NCI-H526 treated with DMSO at 0.1 percent for 48 hours (cell line): ENCODE data around the gene PAPPA.

Source experiments
- DNase-seq: peaks from one replicate; lab custom pipeline; 2025; lab: John Stamatoyannopoulos, UW

The PAPPA gene

DNA sequence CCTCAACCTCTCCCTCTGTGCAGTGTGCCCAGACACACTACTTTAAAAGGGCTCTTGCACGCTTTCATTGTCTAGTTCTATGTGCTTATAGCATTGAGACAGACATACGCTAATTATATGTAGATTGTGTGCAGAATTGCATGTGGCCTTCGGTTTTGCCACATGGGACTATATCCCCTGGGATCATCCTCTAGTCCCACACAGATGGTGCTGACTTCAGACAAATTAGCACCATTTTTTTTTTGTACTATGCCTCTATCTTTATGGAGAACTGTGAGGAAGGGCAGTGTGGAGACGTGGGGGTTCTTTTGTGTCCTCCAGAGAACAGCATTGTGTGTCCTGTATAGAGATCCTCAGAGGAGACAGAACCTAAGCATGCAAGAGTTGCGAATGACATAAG, 29.3 kb downstream of the PAPPA start:
- DNase-seq: no peak

DNA sequence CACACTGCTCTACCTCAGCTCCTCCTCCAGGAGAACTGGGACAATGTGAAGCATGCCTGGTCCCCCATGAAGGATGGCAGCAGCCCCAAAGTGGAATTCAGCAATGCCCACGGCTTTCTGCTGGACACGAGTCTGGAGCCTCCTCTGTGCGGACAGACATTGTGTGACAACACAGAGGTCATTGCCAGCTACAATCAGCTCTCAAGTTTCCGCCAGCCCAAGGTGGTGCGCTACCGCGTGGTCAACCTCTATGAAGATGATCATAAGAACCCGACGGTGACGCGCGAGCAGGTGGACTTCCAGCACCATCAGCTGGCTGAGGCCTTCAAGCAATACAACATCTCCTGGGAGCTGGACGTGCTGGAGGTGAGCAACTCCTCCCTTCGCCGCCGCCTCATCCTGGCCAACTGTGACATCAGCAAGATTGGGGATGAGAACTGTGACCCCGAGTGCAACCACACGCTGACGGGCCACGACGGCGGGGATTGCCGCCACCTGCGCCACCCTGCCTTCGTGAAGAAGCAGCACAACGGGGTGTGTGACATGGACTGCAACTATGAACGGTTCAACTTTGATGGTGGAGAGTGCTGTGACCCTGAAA, 34.1 kb downstream of the PAPPA start:
- no peak for DNase-seq

DNA sequence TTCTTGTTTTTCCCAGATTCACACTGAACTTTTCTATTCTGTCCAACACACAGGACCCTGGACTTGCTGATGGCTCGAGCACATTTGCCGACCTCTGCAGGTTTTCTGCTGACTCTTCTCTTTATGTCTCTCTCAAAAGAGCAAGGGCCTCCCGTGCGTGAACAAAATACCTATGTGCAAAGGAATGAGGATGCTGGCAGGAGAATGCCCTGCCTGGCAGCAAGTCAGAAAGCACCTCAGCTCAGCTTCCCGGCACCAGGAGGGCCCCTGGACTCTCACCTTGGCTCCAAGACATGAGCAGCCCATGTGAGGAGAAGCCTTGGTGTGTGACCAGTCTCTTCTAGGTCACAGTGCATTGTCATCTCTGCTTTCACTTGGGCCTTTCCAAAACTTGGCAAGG, 36.1 kb downstream of the PAPPA start:
- DNase-seq: no peak

DNA sequence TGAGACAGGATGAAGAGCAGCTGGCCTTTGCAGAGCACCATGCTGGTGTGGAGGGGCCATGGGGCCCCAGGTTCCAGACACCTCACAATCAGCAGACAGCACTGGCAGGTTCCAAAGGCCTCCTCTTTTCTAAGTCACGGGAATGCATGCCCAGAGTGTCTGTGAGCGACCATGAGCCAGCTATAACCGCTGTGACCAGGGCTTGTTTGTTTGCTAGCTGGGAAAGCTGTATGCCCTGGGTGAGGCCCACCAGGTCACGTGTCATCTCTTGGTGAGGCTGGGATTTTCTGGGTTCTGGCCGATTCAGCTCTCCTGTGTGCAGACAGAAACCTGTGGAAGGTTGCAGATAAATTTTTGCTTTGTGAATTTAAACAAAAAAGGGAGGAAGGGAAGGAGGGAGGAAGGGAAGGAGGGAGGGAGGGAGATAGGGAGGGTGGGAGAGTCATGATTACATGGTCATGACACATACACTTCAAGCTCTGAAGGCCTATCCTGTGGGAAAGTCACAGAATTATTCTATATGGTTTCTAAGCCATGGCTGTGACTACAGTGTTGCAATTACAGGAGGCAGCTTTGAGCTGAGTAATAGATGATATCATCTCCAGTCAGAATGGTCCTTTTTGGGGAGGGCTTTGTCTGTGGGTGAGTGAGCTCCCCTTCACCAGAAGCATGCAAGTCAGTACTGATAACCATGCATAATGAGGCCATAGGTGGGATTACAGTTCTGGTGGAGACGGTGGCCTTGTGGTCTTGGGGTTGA, 37.2 kb downstream of the PAPPA start:
- no peak for DNase-seq

DNA sequence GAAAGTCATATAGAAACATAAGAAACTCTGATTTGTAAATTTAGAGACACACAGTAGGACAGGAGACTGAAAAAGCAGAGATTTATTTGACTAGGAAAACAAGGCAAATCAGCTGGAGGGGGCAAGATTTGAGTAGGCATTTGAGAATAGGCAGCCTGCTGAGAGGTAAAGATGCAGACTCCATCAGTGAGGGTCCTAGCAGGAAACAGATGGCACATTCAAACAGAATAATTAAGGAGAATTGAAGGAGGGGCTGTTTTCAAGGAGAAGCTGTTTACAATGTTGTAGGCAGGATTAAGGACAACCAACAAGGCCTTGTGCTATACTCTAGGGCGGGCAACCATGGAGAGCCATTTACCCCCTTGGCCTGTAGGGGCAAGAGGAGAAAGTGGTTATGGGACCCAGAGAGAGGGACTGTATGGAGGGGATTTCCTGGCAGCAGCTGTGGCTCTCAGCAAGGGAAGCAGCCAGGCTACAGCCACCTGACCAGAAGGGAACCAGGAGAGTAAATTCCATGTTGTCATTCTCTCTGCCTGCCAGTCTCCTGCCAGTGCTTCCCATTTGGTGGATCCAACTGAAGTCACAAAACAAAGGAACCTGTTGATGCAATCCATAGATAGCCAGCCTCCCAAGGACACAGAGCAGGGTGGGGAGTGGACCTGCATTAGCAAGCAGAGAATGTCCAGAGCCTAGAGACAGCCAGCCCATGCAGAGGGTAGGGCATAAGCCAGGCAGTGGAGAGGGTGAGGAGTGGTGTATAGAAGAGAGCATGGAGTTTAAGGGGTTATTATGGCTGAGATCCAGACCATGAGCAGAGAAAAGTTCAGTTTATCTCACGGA, 38.2 kb downstream of the PAPPA start:
- no peak for DNase-seq

DNA sequence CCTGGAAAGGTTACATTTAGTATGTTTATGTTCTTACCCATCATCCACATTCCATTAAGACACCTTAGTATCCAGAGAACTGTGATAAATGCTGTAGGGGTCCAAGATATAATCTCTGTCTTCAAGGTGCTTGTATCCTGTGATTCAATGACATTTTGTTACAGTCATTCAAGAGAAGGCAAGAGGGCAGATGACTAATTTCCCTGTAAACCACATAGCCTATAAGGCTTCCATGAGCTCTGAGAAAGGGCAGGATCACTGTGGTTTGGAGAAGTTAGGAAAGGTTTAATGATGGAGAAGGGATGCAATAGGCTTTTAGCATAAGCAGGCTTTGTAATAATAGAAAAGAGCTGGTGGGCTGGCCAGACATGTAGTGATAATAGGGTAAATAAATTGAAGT, 40.0 kb downstream of the PAPPA start:
- DNase-seq: no peak

DNA sequence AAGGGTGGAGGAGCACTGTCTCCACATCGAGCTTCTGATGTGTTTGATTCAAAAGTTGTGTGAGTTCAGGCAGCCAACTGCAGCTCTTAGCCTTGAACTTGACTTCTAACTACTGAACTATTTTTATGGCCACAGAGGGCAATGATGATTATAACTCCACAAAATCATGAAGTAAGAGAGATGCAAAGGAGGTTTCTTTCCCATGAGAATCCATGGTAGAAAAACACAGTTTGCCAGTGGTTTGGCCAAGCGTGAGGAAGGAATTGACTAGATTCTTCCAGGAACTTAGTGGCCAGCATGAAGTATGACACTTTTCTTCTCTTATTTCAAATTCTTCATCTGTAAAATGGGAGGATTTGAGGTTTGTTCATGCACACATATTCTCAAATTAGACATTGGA, 43.2 kb downstream of the PAPPA start:
- no peak for DNase-seq

DNA sequence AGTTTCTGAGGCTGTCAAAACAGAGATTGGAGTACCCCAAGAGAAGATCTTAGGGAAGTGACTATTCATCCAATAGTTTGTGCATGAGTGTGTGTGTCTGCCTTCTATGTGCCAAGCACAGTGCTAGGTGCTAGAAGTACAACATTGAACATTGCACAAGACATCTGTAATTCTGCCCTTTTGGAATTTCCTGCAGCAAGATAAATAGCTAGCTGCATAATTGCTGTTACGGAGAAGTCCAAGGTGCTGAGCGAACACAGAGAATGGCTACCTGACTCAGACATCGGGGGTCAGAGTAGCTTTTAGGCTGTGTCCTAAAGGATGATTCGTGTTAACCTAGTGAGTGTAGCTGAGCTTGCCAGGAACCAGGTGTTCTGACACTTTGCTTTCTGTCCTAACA, 44.8 kb downstream of the PAPPA start:
- no peak for DNase-seq

DNA sequence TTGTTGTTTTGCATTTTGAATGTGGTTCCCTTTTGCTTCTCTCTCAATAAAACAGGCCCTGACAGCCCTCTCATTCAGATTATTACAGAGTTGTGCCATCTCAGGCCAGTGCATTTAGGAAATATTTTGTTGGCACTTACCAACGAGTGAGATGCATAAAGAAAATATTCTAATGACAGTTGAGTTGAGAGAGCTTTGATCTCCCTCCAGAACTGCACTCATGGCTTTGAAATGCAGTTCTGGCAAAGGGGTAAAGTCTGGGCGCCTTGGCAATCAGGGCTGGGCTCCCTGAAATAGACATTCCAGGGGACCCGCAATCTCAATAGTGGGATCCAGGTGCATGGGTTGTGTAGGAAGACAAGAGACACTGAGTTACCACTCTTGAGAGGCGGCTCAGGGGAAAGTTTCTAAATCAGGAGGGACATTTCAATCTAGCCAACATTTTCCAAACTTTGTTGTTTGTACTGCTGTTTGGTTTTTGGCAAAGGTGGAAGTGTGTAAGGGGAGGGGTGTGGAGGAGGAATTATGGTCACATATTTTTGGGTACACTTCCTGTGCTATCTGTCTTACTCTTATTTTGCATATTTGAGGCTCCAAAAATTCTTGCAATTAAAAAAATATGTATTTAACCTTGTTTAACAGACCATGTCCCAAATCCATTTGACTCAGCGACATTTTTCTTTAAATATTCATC, 48.8 kb downstream of the PAPPA start:
- no peak for DNase-seq

DNA sequence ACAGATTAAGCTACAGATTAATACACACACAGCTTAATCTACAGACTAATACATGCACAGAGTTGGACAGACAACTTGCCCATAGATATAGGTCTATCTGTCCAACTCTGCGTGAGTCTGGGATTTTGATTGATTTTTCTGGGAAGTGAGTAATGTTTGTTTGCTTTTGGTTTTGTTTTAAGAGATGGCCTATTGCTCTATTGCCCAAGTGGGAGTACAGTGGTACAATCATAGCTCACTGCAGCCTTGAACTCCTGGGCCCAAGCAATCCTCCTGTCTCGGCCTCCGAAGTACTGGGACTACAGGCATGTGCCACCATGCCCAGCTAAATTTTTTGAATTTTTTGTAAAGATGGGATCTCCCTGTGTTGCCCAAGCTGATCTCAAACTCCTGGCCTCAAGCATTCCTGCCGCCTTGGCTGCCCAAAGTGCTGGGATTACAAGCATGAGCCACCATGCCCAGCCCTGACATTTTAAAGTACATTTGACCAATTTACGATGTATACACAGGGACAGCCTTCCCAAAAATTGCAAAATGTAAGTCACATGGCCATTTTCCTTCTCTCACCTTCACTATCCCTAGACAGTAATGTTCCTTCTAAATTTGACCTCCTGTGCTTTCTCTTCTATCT, 50.8 kb downstream of the PAPPA start:
- DNase-seq: no peak

DNA sequence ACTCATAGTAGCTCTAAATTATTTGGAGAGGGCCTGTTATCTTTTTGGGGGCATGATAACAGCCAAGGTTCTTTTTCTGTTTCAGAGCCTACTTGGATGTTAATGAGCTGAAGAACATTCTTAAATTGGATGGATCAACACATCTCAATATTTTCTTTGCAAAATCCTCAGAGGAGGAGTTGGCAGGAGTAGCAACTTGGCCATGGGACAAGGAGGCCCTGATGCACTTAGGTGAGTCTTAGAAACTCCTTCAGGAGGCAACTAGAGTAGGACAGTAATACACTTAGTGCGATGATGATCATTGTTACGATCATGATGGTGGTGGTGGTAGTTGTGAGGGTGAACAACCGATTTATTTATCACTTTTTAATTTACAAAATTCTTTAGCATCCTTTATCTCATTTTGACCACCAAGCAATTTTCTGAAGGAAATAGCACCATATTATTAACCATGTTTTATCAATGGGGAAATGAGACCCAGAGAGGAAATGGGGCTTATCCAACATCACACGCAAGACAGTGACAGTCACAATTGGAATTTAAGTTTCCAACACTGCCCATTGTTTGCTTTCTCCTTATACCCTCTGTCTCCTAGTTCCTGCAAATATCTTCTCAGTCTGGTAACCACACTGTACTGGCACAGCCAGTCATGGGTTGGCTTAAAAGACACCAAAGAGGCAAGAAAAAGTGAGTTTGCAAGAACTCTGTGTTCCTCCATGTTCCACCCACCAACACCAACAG, 54.0 kb downstream of the PAPPA start:
- no peak for DNase-seq

DNA sequence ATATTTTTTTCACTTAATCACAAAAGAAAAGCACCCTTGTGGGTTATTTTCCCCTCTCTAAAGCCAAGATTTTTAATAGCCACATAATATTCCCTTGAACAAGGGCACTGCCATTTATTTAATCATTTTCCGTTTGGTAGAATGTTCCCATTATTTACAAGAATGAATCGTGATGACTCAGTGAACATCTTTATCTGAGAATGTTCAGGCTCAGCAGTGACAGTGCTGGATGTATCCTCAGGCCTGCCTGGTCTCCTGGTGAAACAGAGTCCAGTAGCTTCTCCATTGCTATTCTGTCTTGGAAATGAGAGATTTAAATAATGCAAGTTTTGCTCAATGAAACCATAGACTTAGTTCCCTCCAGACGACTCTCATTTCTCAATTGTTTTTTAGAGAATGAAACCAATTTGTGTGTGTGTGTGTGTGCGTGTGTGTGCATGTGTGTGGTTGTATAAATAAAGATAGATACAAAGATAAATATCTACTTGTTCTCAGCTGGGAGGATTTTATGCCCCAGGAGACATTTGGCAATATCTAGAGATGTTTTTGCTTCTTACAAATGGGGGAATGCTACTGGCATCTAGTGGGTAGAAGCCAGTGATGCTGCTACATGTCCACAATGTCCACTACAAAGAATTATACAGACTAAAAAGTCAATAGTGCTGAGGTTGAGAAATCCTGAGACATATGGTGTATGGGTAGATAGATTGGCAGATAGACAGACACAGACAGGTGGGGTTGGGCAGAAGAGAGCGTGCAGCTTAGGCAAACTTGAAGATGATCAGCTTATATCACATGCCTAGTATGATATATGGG, 55.0 kb downstream of the PAPPA start:
- no peak for DNase-seq

DNA sequence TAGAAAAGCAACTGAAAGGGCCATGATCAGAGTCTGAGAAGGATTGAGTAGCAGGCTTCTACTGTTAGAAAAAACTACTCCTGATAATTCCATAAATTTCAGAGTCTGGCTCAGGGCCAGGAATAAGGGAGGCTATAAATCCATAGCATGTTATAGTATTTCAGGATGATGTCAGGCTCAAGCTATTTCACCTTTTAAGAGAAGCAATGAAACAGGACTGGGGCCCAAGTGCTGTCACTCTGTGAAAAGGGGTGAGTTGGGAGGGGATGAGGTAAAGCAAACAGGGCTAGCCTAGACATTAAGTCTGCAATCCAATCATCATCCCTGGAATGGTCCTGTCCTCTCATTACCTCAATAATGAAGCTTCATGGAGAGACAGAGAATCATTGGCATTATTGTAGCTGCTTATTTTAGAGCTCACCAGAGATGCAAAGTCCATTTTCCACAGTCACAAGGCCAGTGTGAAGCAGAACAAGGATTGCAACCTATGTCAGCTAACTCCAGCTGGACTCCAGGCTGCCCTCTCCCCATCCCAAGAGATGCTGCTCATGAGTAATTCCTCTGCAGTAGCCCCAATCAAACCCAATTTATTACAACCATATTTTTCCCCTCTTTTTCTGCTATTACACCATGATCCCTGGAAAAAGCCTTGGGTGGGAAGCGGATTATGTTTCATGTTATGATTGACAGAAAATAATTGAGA, 56.0 kb downstream of the PAPPA start:
- DNase-seq: no peak

DNA sequence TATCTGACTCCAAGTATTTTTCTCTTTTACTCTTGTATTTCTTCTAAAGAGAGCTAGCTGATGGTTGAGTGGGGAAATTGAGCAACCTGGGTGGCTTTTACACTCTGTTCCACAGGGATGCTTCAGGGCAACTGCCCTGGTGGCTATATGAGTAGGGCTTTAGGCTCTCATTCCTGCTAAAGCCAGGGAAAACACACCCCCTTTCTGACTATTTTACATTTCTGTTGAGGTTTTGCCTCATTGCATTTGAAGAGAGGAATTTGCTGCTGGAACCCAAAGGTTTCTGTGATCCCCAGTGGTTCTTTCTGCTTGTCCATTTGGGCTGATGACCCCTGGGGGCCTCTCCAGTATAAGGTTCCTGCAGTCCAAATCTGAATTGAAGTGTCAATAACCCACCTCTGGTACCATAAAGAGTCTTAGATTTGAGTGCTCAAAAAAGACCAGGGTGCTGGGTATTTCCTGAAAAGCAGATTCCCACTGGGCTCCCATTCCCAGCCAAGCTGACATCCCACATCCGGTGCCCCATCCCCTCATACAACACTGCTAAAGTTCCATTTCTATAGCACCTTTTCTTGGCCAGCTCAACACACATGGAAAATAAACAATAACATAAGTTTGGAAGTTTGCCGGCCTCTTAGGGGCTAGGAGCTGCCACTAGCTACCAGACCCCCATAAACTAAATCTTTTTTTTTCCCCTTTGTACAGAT, 59.5 kb downstream of the PAPPA start:
- no peak for DNase-seq

DNA sequence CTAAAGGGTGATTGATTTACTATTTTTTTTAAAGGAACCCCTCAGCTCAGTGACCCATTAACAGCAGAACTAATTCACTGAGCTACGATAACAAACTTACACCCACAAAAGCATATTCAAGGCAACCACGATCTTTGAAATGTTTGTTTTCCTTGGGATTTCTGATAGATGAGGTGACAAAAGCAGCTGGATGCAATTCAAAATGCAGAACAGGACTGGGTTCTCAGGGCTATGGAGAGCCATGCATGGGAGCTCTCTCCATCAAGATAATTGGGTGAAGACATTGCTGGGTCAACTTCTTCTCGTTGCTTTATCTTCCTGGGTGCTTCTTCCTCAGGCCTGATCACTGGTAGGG, 60.1 kb downstream of the PAPPA start:
- DNase-seq: no peak

DNA sequence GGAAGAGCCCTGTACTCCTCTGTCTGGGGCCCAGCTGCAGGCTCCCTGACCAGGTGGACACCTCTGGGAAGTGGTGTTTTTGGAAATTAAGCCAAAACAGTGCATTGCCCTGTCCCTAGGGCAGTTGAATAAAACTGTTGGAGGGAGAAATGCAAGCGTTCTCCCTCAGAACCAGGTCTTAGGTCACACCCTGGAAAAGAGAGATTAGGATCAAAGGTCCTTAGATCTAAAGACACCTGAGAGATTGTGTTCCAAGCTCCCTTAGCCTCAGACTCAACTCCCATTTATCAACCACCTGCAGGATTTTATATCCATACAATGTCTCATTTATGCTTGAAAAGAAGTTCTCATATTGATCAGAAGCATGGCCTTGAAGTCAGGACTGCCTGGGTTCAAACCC, 64.8 kb downstream of the PAPPA start:
- no peak for DNase-seq

DNA sequence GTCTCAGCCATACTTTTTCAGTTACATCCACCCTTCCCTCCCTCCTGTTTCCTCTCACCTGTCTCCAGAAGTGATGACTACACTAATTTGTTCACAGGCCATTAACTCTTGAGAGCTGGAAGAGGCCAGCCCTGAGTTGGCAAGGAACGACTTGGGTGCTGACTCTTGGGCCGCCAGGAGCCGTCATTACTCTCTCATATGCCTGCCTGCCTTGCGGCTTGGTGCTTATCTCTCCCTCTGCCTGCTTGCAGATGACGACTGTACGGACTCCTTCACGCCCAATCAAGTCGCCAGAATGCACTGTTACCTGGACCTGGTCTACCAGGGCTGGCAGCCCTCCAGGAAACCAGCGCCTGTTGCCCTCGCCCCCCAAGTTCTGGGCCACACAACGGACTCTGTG, 66.1 kb downstream of the PAPPA start:
- DNase-seq: no peak

DNA sequence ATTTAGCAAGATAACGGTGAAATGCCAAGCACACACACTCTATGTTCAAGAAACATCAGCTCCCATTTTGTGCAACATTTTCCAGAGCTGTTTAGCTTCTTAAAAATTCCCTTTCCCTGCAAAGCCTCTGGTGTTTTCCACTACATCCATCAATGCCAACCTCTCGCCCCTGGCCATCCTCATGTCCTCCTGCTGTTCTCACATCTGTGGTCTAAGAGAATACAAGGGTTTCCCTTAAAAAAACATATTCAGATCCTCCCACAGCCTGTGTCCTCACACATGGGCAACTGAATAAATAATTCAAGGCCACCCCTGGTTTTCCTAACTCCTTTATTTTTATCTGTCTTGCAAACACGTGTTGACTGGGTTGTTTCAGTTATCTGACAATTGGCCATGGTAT, 70.3 kb downstream of the PAPPA start:
- DNase-seq: no peak

DNA sequence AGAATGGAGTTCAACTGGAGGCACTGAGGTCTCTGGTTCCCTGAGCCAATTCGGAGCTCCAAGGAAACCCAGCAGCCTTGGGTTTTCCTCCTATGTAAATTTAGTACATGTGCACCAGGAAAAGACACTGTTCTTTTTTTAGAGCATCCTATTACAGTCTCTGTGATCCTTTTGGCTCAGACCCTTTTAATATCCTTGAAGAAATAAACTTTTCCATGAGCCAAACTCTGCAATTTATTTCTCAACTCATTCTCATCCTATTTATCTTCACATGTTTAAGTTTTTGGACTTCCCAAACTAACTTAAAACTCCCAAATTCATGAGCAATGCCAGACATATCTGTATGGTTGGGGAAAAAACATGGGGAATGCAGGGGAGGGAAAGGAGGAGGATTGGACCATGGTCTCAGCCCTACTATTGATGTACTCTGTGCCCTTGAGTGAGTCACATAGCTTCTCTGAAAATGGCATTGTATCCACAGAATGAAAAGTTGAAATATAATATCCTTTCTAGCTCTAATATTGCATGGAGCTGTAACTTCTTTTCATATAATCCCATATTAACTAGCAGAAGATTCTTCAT, 76.6 kb downstream of the PAPPA start:
- DNase-seq: no peak
